Activated CD8-positive, alpha-beta memory T cell treated with anti-CD3 and anti-CD28 coated beads, Interleukin-2, amount 50 U/mL, for 1 hour (primary cell): Measurements from ENCODE around the gene SOX13.

ENCODE experiments used
- DNase-seq: peaks from one replicate; pipeline ENCODE4 v3.0.0-alpha.2; 2020; ENCODE audit errors: extremely low read depth

Gene SOX13

GRCh38 chr1:204108312-204109141 is 35.6 kb downstream of the SOX13 start:
- DNase-seq = no peak

GRCh38 chr1:204110894-204111633 is 38.1 kb downstream of the SOX13 start:
- no peak for DNase-seq

GRCh38 chr1:204112876-204113730 is 40.2 kb downstream of the SOX13 start:
- DNase-seq = no peak

GRCh38 chr1:204113896-204114295 is 41.0 kb downstream of the SOX13 start:
- DNase-seq = no peak

- no peak for DNase-seq
These were observed 41.7 kb downstream of the SOX13 start for GRCh38 chr1:204114606-204115005.

- no peak for DNase-seq
These were observed 42.2 kb downstream of the SOX13 start for GRCh38 chr1:204115116-204115515.

- DNase-seq = no peak
These were observed 43.6 kb downstream of the SOX13 start for GRCh38 chr1:204116539-204116938.

- no peak for DNase-seq
These were observed 49.1 kb downstream of the SOX13 start for GRCh38 chr1:204121840-204122555.

- no peak for DNase-seq
These were observed 50.5 kb downstream of the SOX13 start for GRCh38 chr1:204123376-204123775.

- DNase-seq = no peak
These were observed 51.7 kb downstream of the SOX13 start for GRCh38 chr1:204124639-204125038.

GRCh38 chr1:204125759-204126351 is 52.9 kb downstream of the SOX13 start:
- DNase-seq = no peak

GRCh38 chr1:204126386-204126785 is 53.5 kb downstream of the SOX13 start:
- no peak for DNase-seq

- no peak for DNase-seq
These were observed 54.0 kb downstream of the SOX13 start for GRCh38 chr1:204126956-204127355.

- DNase-seq = no peak
These were observed 54.8 kb downstream of the SOX13 start for GRCh38 chr1:204127597-204128242.

GRCh38 chr1:204128464-204128963 is 55.6 kb downstream of the SOX13 start:
- no peak for DNase-seq

- peak; percentile 12 for DNase-seq
These were observed 56.3 kb downstream of the SOX13 start for GRCh38 chr1:204128964-204129896.

- no peak for DNase-seq
These were observed 57.3 kb downstream of the SOX13 start for GRCh38 chr1:204130178-204130577.

GRCh38 chr1:204130981-204131892 is 58.3 kb downstream of the SOX13 start:
- no peak for DNase-seq
